Activated T-helper 1 cell treated with Interleukin-2 at 50 U/mL for 16 hours (primary cell): ENCODE measurements around the gene ADGB.
"Not testable (repeated sequence)": the region's sequence is repeated elsewhere in the genome, so short reads cannot be mapped to it uniquely, and the experiment has no call there.

Source experiments
- DNase-seq: peaks from one replicate; pipeline ENCODE4 v3.0.0-alpha.2; 2020; ENCODE audit warnings: low read depth

The ADGB gene

GRCh38 chr6:146819596-146820320 is 221.0 kb downstream of the ADGB start:
- DNase-seq: no peak

GRCh38 chr6:146827216-146827928 is 228.6 kb downstream of the ADGB start:
- DNase-seq: no peak

- DNase-seq: no peak
These were observed 231.2 kb downstream of the ADGB start for GRCh38 chr6:146829792-146830565.

GRCh38 chr6:146833157-146833556 is 234.4 kb downstream of the ADGB start:
- DNase-seq: no peak

- DNase-seq: no peak
These were observed 241.4 kb downstream of the ADGB start for GRCh38 chr6:146840216-146840615.

GRCh38 chr6:146840641-146841040 is 241.9 kb downstream of the ADGB start:
- no peak for DNase-seq

- DNase-seq: no peak
These were observed 248.7 kb downstream of the ADGB start for GRCh38 chr6:146847426-146847825.

- no peak for DNase-seq
These were observed 251.6 kb downstream of the ADGB start for GRCh38 chr6:146850238-146850896.

- DNase-seq: no peak
These were observed 252.2 kb downstream of the ADGB start for GRCh38 chr6:146850981-146851380.

GRCh38 chr6:146851837-146852236 is 253.1 kb downstream of the ADGB start:
- DNase-seq: no peak

- not testable (repeated sequence) for DNase-seq
These were observed 255.9 kb downstream of the ADGB start for GRCh38 chr6:146854521-146855255.

- no peak for DNase-seq
These were observed 257.1 kb downstream of the ADGB start for GRCh38 chr6:146855889-146856288.

- no peak for DNase-seq
These were observed 257.5 kb downstream of the ADGB start for GRCh38 chr6:146856296-146856695.

GRCh38 chr6:146857180-146857979 is 258.6 kb downstream of the ADGB start:
- DNase-seq: peak; percentile 53

GRCh38 chr6:146857980-146858347 is 259.2 kb downstream of the ADGB start:
- no peak for DNase-seq

- no peak for DNase-seq
These were observed 260.4 kb downstream of the ADGB start for GRCh38 chr6:146859206-146859605.

GRCh38 chr6:146859795-146860495 is 261.2 kb downstream of the ADGB start:
- DNase-seq: no peak

- no peak for DNase-seq
These were observed 261.8 kb downstream of the ADGB start for GRCh38 chr6:146860583-146860982.

- no peak for DNase-seq
These were observed 262.3 kb downstream of the ADGB start for GRCh38 chr6:146861029-146861563.

GRCh38 chr6:146861716-146862115 is 262.9 kb downstream of the ADGB start:
- no peak for DNase-seq
